GM10266 (cell line): ENCODE data around the gene RPSA.
"Not testable (repeated sequence)": the region's sequence is repeated elsewhere in the genome, so short reads cannot be mapped to it uniquely, and the experiment has no call there.

ENCODE experiments used
- DNase-seq: peaks from one replicate; pipeline ENCODE4 v3.0.0; 2012; ENCODE audit errors: extremely low spot score
- CTCF ChIP-seq: IDR thresholded peaks from 2 replicates; pipeline ENCODE4 v1.5.1; 2012; ENCODE audit warnings: mild to moderate bottlenecking, low read depth; ENCODE audit not compliant: control insufficient read depth, insufficient read depth; ENCODE audit errors: missing control alignments

The RPSA gene

GRCh38 chr3:39406368-39407258 lies at the start of gene RPSA:
Gene RPSA (plus strand): TSS chr3:39406720. CDS start chr3:39407654, 934 bp downstream.
- peak; percentile 93 for DNase-seq
- TF ChIP-seq CTCF = peak; percentile 63

GRCh38 chr3:39358333-39358732 lies 48.2 kb upstream of the RPSA start:
- no peak for TF ChIP-seq CTCF

GRCh38 chr3:39361252-39361927 lies 45.1 kb upstream of the RPSA start:
- DNase-seq = no peak
- TF ChIP-seq CTCF = no peak

More at GRCh38 chr3:39358333-39358732, 48.2 kb upstream of the RPSA start:
- DNase-seq = no peak

- no peak for TF ChIP-seq CTCF
- DNase-seq = no peak
Measured at GRCh38 chr3:39362192-39362591, 44.3 kb upstream of the RPSA start.

GRCh38 chr3:39362812-39363211 lies 43.7 kb upstream of the RPSA start:
- TF ChIP-seq CTCF = no peak
- DNase-seq = no peak

- not testable (repeated sequence) for DNase-seq
Measured at GRCh38 chr3:39370450-39370849, 36.1 kb upstream of the RPSA start.

GRCh38 chr3:39372833-39373232 lies 33.7 kb upstream of the RPSA start:
- no peak for DNase-seq
- TF ChIP-seq CTCF = no peak
